A549 (cell line): ENCODE measurements around the gene SLC7A8. TPM values are rescaled to one million over a fixed set of nuclear protein-coding genes. Genes with fewer than 3 reads are reported as not detected.

Source experiments
- ATAC-seq, 2 experiments: fragments of 200-7000 bp in 1 of 2; fragments of >200 bp in 1 of 2; cut with Nextera tagmentation in 1 of 2; cut with Tn5 transposase in 1 of 2; 3 replicates each; pipeline versions ENCODE4 v1.8.0 to v1.9.1; 2018 to 2020; ENCODE audit warnings: mild to moderate bottlenecking in 1 of 2, moderate library complexity in 1 of 2
- CTCF ChIA-PET: fragments of 300-600 bp; sonication (Branson Sonifier 250); formaldehyde crosslinking; extraction: SDS; loops from one replicate; lab custom pipeline; 2021; ENCODE audit warnings: antibody characterized with exemption, inconsistent platforms; lab: Yijun Ruan, JAX
- POLR2A ChIA-PET: fragments of 350-600 bp; formaldehyde crosslinking; extraction: SDS; loops from one replicate; lab custom pipeline; 2021; ENCODE audit warnings: antibody characterized with exemption, inconsistent platforms; lab: Yijun Ruan, JAX
- DNase-seq, 2 experiments: peaks; one replicate each; pipeline versions ENCODE4 v3.0.0 to v3.0.0-alpha.2; 2011 to 2016; ENCODE audit warnings: low read depth in 1 of 2, low spot score in 1 of 2
- FAIRE-seq: peaks from 2 replicates; lab custom pipeline; 2011; peaks lifted over from hg19 to GRCh38; lab: Jason Lieb, UNC
- H3K27ac ChIP-seq, 2 experiments: fragments of >200 bp; sonication (Bioruptor Twin); formaldehyde crosslinking; 3 replicates each; pipeline ENCODE4 v1.5.1; 2016 to 2017
- H3K4me1 ChIP-seq: fragments of >200 bp; sonication (Bioruptor Twin); formaldehyde crosslinking; 3 replicates; pipeline ENCODE4 v1.6.1; 2016
- H3K4me2 ChIP-seq: fragments of >200 bp; sonication (Bioruptor Twin); formaldehyde crosslinking; 3 replicates; pipeline ENCODE4 v1.6.1; 2016
- H3K4me3 ChIP-seq: fragments of >200 bp; sonication (Bioruptor Twin); formaldehyde crosslinking; 3 replicates; pipeline ENCODE4 v1.5.1; 2016
- H3K9me3 ChIP-seq: fragments of >200 bp; sonication (Bioruptor Twin); formaldehyde crosslinking; 3 replicates; pipeline ENCODE4 v1.6.1; 2016
- ATOH8 ChIP-seq: fragments of 250-450 bp; sonication (Bioruptor Pico); IDR thresholded peaks from 2 replicates; pipeline ENCODE4 v1.5.0; 2020; ENCODE audit warnings: low read depth, mild to moderate bottlenecking, moderate library complexity
- BCL3 ChIP-seq: fragments of >200 bp; sonication (Bioruptor Twin); formaldehyde crosslinking; IDR thresholded peaks from 3 replicates; pipeline ENCODE4 v1.6.1; 2016
- CEBPB ChIP-seq, 2 experiments: fragments of >200 bp in 1 of 2; sonication (Bioruptor Twin) in 1 of 2; formaldehyde crosslinking in 1 of 2; IDR thresholded peaks; 2 replicates each; pipeline ENCODE4 v1.6.1; 2012 to 2016
- E2F6 ChIP-seq: IDR thresholded peaks from 2 replicates; pipeline ENCODE4 v1.6.1; 2012; ENCODE audit warnings: low read depth, borderline replicate concordance
- ESRRA ChIP-seq: fragments of 150-350 bp; IDR thresholded peaks from 2 replicates; pipeline ENCODE4 v1.6.1; 2014; ENCODE audit warnings: mild to moderate bottlenecking, low read length, borderline replicate concordance
- FOSB ChIP-seq: fragments of 250-450 bp; sonication (Bioruptor Pico); IDR thresholded peaks from 2 replicates; pipeline ENCODE4 v1.5.0; 2020; ENCODE audit warnings: mild to moderate bottlenecking, moderate library complexity
- GATA3 ChIP-seq: IDR thresholded peaks from 2 replicates; pipeline ENCODE4 v1.6.1; 2012; ENCODE audit warnings: borderline replicate concordance
- HEYL ChIP-seq: fragments of 250-450 bp; sonication (Bioruptor Pico); IDR thresholded peaks from 2 replicates; pipeline ENCODE4 v1.8.0; 2021; ENCODE audit warnings: mild to moderate bottlenecking, moderate library complexity
- HMGXB4 ChIP-seq: fragments of 250-450 bp; sonication (Bioruptor Pico); IDR thresholded peaks from 2 replicates; pipeline ENCODE4 v1.5.0; 2021; ENCODE audit warnings: mild to moderate bottlenecking, moderate library complexity, borderline replicate concordance
- HOXB5 ChIP-seq: fragments of 250-450 bp; sonication (Bioruptor Pico); IDR thresholded peaks from 2 replicates; pipeline ENCODE4 v1.5.0; 2020; ENCODE audit warnings: mild to moderate bottlenecking, moderate library complexity
- MAX ChIP-seq: IDR thresholded peaks from 2 replicates; pipeline ENCODE4 v1.6.1; 2012
- POLR2AphosphoS2 ChIP-seq: conservative IDR thresholded peaks from 2 replicates; pipeline ENCODE4 v1.6.1; 2012; ENCODE audit warnings: low read length, improper control_type of control experiment, inconsistent platforms
- RARB ChIP-seq: fragments of 250-450 bp; sonication (Bioruptor Pico); IDR thresholded peaks from 2 replicates; pipeline ENCODE4 v1.8.0; 2021; ENCODE audit warnings: mild to moderate bottlenecking, moderate library complexity
- REST ChIP-seq: fragments of 200-600 bp; sonication (generic); IDR thresholded peaks from 2 replicates; pipeline ENCODE4 v1.6.1; 2016; ENCODE audit warnings: antibody characterized with exemption, mild to moderate bottlenecking, moderate library complexity
- RNF2 ChIP-seq: fragments of 200-600 bp; sonication (generic); IDR thresholded peaks from 2 replicates; pipeline ENCODE4 v1.6.1; 2016; ENCODE audit warnings: low read depth, mild to moderate bottlenecking, antibody characterized with exemption, moderate library complexity, borderline replicate concordance
- SMC3 ChIP-seq: fragments of >200 bp; sonication (Bioruptor Twin); formaldehyde crosslinking; IDR thresholded peaks from 3 replicates; pipeline ENCODE4 v1.6.1; 2018; ENCODE audit warnings: inconsistent platforms
- ZFP36 ChIP-seq: fragments of 450-650 bp; IDR thresholded peaks from 2 replicates; pipeline ENCODE4 v1.6.1; 2014; ENCODE audit warnings: borderline replicate concordance; ENCODE audit not compliant: partially characterized antibody
- WGBS: methylation state at CpG from one replicate; pipeline ENCODE4 v1.1.6; 2017; ENCODE audit errors: missing lambda C conversion rate; 5-methylcytosine and 5-hydroxymethylcytosine counted together
- polyA plus RNA-seq, 4 experiments: library from polyadenylated mRNA; depleted of rRNA in 3 of 4; stranded (reverse); fragments of >200 nt; fragmentation: RNase III in 1 of 4; extraction: RNeasy Plus Mini Kit Qiagen cat#74134 plus additional on column Dnase treatment in 1 of 4; gene quantifications; 2 replicates in 3 of 4; 3 replicates in 1 of 4; pipeline ENCODE4 v1.2.3, GENCODE V29; 2011 to 2017
- TF ChIP-seq, protein P1 (sequence below): IDR thresholded peaks from 2 replicates; pipeline ENCODE4 v1.6.1; 2012

The SLC7A8 gene
- polyA plus RNA-seq, 2 of the 4 experiments (the other 2 are of a cell fraction): 0.28 to 0.35 TPM

DNA sequence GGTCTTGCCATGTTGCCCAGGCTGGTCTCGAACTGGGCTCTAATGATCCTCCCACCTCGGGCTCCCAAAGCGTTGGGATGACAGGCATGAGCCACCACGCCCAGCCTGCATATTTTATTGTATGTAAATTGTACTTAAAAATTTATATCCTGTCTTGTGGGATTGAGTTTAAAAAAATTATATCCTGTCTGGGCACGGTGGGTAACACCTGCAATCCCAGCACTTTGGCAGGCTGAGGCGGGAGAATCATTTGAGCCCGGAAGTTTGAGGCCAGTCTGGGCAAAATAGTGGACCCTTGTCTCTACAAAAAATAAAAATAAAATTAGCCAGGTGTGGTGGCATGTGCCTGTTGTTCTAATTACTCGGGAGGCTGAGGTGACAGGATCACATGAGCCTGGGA lies 50.5 kb downstream of the SLC7A8 start (continued):
- TF ChIP-seq, protein P1, sequence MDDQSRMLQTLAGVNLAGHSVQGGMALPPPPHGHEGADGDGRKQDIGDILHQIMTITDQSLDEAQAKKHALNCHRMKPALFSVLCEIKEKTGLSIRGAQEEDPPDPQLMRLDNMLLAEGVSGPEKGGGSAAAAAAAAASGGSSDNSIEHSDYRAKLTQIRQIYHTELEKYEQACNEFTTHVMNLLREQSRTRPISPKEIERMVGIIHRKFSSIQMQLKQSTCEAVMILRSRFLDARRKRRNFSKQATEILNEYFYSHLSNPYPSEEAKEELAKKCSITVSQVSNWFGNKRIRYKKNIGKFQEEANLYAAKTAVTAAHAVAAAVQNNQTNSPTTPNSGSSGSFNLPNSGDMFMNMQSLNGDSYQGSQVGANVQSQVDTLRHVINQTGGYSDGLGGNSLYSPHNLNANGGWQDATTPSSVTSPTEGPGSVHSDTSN: no peak
- TF ChIP-seq SMC3: no peak
- no peak for TF ChIP-seq POLR2AphosphoS2
- no peak for TF ChIP-seq HOXB5

GRCh38 chr14:23131482-23131881 lies 52.0 kb downstream of the SLC7A8 start:
- ATAC-seq: no peak
- DNase-seq: no peak
- WGBS: 47% methylated on average over 5 of the region's 5 CpGs
- H3K4me3 ChIP-seq: no peak overlapping the region
- no peak overlapping the region for H3K27ac ChIP-seq
- no peaks in the 10 kb centered on the region for H3K4me1 ChIP-seq
- FAIRE-seq: no peak
- TF ChIP-seq ESRRA (no peak), POLR2AphosphoS2 (no peak), REST (no peak), FOSB (CRISPR knock-in tag) (no peak), ZFP36 (no peak), MAX (no peak), E2F6 (no peak), RNF2 (no peak), BCL3 (no peak), ATOH8 (no peak), CEBPB (IDR thresholded peaks at IDR 0.05) (no peak)
- H3K4me2 ChIP-seq: no peak overlapping the region
- ChIA-PET POLR2A (no interaction called here), CTCF (interaction anchor here (0.6 to 24.2 kb wide), 4 partner anchors 11 to 71 kb away, joined by 3 to 848 read pairs (median 21); partner anchors contain the start of gene SLC7A8)
- H3K9me3 ChIP-seq: no peaks in the 10 kb centered on the region

GRCh38 chr14:23130871-23131270 lies 52.6 kb downstream of the SLC7A8 start:
- H3K4me3 ChIP-seq: no peak overlapping the region
- 35% methylated on average over 3 of the region's 3 CpGs for WGBS
- FAIRE-seq (no peak), ATAC-seq (no peak), DNase-seq (no peak)
- H3K27ac ChIP-seq: no peak overlapping the region
- CTCF ChIA-PET: interaction anchor here (0.6 to 24.2 kb wide), 3 partner anchors 10 to 70 kb away, joined by 3 to 848 read pairs (median 39); partner anchors contain the start of gene SLC7A8
- H3K9me3 ChIP-seq: no peaks in the 10 kb centered on the region
- no peaks in the 10 kb centered on the region for H3K4me1 ChIP-seq
- H3K4me2 ChIP-seq: no peak overlapping the region
- TF ChIP-seq RARB (CRISPR knock-in tag): no peak
- no peak for TF ChIP-seq ZFP36
- no peak for TF ChIP-seq GATA3
- no peak for TF ChIP-seq E2F6
- no peak for TF ChIP-seq SMC3
- no peak for TF ChIP-seq HMGXB4 (CRISPR knock-in tag)
- TF ChIP-seq HEYL (CRISPR knock-in tag): no peak
- POLR2A ChIA-PET: interaction anchor here (0.6 kb wide), 1 partner anchor 36 kb away, joined by 3 read pairs; the partner anchor contains the start of gene ACIN1
